CD4-positive, alpha-beta T cell treated with Interleukin-1 beta for 1 hour (primary cell): ENCODE results near the gene KCTD7.
"Not testable (repeated sequence)": the region's sequence is repeated elsewhere in the genome, so short reads cannot be mapped to it uniquely, and the experiment has no call there.

Source experiments
- DNase-seq, 2 donors: peaks; one replicate each; pipeline ENCODE4 v3.0.0-alpha.2; 2020 to 2022

Gene KCTD7

DNA sequence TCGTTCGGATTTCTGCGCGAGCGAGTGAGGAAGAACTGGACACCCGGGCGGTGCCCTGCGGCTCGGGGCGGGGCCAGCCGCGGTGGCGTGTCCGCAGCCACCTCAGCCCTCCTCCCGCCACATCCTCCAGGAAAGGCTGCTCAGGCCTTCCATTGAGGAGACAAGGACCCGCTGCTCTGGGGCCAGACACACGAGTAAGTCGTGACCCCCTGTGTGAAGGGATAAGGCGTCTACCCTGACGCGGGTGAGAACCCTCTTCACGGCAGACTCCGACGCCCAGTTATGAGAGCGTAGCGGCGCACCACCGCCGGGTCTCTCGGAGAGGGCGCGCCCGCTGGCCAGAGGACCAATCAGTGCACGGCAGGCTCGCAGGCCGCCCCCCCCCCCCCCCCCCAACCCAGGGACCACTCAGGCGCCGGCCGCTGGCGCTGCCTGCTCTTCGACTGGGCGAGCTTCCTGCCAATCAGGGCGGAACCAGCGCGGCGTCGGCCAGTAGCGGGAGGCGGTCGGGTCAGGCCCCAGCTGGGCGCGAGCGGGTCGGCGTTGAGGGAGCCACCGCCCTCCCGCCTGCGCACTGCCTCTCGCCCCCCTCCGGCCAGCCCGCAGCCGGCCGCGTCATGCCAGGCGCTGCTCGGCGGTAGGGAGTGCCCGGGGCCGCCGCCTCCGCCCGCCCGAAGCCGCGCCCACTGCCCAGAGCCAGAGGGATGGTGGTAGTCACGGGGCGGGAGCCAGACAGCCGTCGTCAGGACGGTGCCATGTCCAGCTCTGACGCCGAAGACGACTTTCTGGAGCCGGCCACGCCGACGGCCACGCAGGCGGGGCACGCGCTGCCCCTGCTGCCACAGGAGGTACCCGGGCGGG is at the start of gene KCTD7:
TSS of gene KCTD7 (plus strand) at position 521 of the 861 bp plus-strand sequence. CDS start at position 705, 184 bp downstream.
- DNase-seq: peak; percentile 97 to 98

DNA sequence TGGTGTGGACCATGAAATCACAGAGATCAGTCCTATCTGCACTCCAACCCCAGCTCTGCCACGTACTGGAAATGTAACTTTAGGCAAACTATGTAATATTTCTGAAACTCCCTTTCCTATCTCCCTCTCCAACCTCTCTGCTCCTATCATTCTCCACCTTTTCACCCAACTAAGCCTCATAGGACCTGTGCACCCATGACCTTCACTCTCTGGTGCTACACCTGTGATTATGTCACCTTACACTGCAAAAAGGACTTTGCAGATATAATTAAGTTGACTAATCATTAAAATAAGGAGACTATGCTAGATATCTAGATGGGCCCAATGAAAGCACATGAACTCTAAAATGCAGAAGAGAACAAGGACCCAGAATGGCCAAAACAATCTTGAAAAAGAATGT is 48.3 kb upstream of the KCTD7 start:
- DNase-seq: not testable (repeated sequence)

DNA sequence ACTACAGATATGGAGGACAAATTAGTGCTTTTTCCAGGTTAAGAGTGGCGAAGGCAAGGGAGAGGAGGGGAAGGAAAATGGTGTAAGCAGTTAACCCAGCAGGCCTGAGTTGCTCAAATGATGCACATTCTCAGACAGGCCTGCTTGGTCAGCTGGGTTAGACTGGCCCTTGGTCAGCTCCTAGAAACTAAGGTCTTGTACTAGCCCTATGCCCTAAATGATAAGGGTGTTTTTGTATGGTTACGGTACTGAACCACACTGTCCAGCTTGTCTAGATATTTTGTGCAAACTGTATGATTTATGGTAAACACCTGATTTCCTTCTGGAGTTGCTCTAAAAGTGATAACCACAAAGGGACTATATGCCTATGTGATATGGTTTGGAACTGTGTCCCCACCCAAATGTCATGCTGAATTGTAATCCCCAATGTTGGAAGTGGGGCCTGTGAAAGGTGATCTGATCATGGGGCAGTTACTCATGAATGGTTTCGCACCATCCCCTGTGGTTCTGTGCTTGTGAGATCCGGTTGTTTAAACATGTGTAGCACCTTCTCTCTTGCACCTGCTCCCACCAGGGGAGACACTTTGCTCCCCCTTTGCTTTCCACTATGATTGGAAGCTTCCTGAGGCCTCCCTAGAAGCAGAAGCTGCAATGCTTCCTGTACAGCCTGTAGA is 45.7 kb upstream of the KCTD7 start:
- DNase-seq: not testable (repeated sequence)

DNA sequence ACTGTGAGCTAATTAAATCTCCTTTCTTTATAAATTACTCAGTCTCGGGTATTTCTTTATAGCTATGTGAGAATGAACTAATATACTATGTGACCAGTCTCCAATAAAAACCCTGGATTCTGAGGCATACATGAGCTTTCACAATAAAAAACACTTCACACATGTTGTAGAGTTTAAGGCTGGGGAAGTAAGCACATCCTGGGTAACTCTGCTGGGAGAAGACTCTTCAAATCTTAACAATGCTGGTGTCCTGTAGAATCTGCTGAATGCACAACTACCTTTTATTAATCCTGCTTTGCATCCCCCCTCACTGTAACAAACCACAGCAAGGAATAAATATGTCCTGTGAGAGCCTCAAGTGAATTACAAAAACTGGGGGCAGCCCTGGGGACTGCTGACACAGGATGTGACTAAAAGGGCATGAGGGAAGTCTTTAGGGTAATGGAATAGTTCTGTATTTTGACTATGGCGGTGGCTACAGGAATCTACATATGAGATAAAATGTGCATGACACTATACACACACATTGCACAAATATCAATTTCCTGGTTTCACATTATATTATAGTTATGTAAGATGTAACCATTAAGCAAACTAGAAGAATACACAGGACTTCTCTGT is 45.1 kb upstream of the KCTD7 start:
- no peak for DNase-seq

DNA sequence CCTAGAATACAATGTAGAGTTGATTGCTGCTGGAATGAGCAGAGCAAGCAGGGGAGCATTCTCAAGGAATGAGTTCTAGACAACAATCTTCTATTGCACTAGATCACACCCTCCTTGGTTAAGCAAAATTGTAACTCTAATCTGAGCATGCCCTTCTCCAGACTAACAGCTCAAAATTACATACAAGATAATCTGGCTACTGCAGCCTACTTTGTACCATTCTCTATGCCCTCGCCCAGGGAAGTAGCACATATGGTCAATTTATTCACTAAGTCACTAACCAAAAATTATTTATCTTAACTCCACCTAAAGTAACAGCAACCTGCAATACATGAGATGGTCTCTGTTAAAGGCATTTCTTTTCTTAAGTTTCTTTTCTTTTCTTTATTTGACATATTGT is 42.5 kb upstream of the KCTD7 start:
- no peak for DNase-seq

GRCh38 chr7:66588226-66588625 is 40.5 kb upstream of the KCTD7 start:
- not testable (repeated sequence) for DNase-seq

DNA sequence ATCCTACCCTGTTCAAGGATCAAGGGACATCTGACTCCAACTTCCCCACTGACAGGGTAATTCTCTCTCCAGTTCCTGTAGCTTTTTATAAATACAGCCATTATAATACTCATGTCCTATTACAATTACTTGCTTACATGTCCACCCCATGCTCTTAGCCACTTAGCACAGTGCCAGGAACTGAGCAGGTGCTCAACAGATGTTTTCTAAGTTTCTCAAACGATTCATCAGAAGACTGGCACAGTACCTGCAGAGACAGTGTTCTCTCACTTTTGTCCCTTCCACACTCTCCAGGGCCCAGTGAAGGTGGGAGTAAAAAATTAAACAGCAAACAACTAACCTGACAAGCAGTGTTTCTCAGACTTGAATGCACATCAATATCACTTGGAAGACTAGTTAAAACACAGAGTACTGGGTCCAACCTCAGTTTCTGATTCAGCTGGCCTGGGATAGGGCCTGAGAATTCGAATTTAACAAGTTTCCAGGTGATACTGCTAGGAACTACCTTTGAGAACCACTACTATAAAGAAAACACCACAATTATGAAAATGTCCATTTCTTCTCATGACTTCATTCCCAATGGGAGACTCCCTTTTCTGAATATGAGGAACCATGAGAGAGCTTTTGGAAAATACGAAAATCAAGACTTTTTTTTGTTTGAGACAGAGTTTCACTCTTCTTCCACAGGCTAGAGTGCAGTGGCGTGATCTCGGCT is 39.7 kb upstream of the KCTD7 start:
- DNase-seq: not testable (repeated sequence)

GRCh38 chr7:66590302-66591057 is 38.2 kb upstream of the KCTD7 start:
- DNase-seq: not testable (repeated sequence)

GRCh38 chr7:66591058-66591798 is 37.5 kb upstream of the KCTD7 start:
- peak in 1 of 2 donors; percentile 3 for DNase-seq

GRCh38 chr7:66591799-66592596 is 36.7 kb upstream of the KCTD7 start:
- peak; percentile 89 for DNase-seq

DNA sequence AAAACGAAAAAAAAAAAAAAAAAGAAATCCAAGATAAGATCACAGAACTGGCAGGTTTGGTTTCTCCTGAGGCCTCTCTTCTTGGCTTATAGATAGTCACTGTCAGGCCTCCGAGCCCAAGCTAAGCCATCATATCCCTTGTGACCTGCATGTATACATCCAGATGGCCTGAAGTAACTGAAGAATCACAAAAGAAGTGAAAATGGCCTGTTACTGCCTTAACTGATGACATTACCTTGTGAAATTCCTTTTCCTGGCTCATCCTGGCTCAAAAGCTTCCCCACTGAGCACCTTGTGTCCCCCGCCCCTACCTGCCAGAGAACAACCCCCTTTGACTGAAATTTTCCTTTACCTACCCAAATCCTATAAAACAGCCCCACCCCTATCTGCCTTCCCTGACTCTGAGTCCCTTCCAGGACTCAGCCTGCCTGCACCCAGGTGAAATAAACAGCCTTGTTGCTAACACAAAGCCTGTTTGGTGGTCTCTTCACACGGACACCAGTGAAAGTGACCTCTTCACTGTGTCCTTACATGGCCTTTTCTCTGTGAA is 36.0 kb upstream of the KCTD7 start:
- DNase-seq: not testable (repeated sequence)

DNA sequence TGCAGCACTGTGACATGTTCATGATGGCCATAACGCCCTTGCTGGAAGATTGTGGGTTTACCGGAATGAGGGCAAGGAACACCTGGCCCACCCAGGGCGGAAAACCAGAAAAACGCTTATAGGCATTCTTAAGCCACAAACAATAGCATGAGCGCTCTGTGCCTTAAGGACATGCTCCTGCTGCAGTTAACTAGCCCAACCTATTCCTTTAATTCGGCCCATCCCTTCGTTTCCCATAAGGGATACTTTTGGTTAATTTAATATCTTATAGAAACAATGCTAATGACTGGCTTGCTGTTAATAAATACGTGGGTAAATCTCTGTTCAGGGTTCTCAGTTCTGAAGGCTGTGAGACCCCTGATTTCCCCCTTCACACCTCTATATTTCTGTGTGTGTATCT is 34.6 kb upstream of the KCTD7 start:
- not testable (repeated sequence) for DNase-seq

DNA sequence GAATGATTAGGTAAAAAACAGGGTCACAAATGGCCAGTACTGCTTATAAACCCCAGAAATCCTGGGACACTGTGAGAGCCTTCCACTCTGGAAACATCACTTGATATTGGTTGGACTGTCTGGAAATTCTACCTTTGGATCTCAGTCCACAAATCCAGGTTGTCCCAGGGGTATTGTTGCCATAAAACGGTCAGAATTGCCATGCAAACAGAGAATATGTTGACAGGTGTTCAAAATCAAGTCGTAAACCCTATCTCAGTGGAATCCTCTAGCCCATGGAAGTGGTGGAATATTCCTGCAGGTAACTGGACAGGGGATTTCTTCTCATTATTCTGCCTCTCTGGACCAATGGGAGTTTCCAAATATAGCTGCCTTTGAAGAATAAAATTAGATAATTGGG is 31.2 kb upstream of the KCTD7 start:
- no peak for DNase-seq

- DNase-seq: no peak
Observed at GRCh38 chr7:66602159-66602558, 26.5 kb upstream of the KCTD7 start.

GRCh38 chr7:66604198-66604597 is 24.5 kb upstream of the KCTD7 start:
- DNase-seq: no peak

- not testable (repeated sequence) for DNase-seq
Observed at GRCh38 chr7:66606540-66607291, 22.0 kb upstream of the KCTD7 start.

- no peak for DNase-seq
Observed at GRCh38 chr7:66609176-66609575, 19.5 kb upstream of the KCTD7 start.

DNA sequence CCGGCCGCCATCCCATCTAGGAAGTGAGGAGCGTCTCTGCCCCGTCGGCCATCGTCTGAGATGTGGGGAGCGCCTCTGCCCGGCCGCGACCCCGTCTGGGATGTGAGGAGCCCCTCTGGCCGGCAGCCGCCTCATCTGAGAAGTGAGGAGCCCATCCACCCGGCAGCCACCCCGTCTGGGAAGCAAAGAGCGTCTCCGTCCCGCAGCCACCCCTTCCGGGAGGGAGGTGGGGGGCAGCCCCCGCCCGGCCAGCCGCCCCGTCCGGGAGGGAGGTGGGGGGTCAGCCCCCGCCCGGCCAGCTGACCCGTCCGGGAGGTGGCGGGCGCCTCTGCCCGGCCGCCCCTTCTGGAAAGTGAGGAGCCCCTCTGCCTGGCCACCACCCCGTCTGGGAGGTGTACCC is 14.1 kb upstream of the KCTD7 start:
- DNase-seq: not testable (repeated sequence)

GRCh38 chr7:66615699-66616098 is 13.0 kb upstream of the KCTD7 start:
- DNase-seq: no peak
